NCI-H526 treated with DMSO at 0.1 percent for 48 hours (cell line): ENCODE results near the gene ALDH3B1.

ENCODE experiments used
- DNase-seq: peaks from one replicate; lab custom pipeline; 2025; lab: John Stamatoyannopoulos, UW

The ALDH3B1 gene

DNA sequence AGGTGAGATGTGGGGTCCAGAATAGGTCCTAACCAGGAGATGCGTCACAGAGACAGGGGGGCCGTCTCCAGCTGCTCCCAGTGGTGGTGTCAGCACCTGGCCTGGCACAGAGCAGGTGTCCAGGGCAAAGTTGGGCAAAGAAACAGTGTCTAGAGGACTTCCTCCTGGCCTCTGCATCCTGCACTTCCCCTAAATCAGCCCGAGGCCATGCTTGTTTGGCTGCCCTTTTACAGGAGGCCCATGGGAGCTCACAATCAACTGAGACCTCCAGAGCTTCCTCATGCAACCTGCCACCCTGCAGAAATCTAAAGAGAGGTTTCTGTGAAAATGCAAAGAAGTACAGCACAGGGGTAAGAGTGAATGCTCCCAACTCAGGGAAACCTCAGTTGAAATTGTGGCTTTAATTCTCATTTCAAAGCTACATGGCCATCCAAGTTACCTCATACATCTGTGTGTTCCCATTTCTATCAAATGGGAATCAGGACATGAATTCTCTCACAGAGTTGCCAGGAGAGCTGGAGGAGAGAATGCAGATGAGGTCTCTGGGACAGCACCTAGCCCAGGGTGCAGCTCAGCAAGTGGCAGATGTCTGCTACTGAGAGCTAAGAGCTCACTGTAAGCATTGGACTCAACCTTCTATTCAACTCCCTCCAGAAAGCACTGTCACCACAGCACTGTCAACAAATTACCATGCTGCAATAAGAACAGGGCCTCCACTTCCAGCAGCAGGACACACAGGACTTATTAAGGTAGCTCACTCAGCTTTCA lies 61.3 kb downstream of the ALDH3B1 start:
- no peak for DNase-seq

DNA sequence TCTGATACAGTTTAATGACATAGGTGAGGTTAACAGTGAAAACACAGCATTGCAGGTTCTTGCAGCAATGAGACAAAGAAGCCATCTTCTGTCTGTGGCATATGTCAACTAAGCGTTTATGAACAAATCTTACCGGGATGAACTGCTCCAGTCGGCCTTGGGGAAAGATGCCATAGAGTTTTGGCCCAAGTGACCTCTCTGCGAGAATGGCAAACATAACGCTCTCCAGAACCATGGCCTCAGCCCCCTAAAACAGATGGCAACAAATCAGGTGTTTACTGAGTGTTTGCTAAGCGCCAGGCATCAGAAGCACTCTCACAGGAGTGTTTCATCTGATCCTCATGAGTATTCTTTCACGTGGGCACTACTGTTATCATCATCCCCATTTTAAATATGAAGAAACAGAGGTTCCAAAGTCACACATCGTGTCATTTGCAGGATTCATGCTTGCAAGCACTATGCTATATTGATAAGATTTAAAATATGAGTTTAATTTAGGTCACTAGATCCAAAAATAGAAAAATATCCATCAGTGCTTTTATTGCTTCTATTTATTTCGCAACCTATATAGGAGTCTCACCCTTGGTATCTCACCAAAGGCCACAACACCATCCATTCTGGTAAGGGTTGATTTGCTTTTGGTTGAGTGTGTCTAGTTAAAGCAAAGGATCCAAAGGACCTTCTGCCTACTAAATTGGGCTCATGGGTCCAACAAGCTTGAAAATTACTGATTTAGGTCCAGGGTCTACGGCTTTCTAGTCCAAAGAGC lies 64.6 kb downstream of the ALDH3B1 start:
- DNase-seq: no peak

DNA sequence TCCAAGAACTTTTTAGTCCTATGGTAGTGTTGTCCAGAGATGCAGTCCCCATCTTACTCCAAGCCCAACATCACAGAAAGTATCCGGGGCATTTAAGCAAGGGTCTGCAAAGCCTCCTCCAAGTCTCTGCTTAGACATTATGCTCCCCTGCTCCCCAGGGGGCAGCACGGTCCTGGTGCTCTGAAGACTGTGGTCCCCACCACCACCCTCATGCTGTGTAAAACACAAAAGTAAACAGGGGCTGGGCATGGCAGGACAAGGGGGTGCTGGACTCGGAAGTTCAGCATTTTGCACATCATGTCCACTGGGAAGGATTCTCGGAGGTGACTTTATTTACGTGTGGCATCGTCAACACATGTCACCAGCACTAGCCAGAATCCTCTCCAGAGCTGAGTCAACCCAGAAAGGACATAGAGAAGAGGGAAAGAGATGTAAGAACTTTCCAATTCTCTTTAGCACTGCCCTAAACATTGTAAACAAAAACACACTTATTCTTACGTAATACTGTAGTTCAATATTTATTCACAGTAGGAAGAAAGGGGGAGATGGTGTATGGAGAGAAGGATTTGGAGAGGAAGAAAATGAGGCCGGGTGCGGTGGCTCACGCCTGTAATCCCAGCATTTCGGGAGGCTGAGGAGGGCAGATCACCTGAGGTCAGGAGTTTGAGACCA lies 66.4 kb downstream of the ALDH3B1 start:
- no peak for DNase-seq

DNA sequence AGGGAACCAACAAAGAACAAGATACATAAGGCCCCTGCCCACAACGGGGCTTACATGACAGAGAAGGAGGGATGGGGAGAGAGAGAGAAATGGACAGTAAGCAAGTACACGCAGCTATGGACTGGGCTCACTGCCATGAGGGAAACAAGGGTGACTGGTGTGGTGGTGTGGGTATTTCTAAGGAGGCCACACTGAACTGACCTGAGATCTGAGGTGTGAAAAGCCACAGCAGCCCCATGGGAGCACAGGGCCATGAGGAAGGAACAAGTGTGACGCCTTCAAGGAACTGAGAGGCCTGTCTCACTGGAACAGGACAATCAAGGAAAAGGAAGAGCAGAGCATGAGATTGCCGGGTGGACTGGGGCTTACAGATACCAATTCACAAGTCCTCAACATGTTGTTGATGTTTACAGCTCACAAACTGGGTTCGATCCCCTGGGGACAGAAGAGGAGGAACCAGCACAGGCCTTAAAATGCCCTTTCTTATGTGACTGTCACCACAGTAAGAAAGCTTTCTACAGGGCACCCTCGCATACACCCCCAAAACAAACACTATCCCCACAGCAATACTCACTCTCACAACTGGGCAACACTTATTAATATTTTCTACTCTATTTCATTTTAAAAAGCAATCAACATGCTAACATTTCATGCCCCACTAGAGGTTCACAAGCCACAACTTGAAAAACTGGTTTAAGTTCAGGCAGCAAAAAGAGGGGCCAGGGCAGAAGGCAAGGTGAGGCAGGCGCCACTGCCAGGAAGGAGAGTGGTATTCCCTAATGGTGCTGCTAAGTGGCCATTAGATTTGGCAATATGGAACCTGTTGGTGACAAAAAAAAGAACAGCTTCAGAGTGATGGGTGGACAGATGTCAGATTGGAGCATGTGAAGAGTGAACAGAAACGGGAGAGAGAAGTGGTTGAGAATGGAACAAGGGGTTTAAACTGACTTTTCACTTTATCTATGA lies 67.8 kb downstream of the ALDH3B1 start:
- DNase-seq: no peak
